ENCODE results near the gene SIPA1L3. TPM values are rescaled to one million over a fixed set of nuclear protein-coding genes. Genes with fewer than 3 reads are reported as not detected.

The SIPA1L3 gene
- polyA plus RNA-seq, 3 donors from 2014 or later: 0.29 to 4.1 (median 3.2) TPM

- Mint-ChIP-seq H3K36me3 (peaks cover 6 to 11% (median 11%) of the 10 kb centered on the region in 3 donors), H3K27ac (peak overlapping the region in 2 of 6 donors; percentile 28 to 67), H3K4me1 (no peaks in the 10 kb centered on the region), H3K27me3 (ENCODE audit: low read depth in 3 of 3) (peaks cover 0 to 3% (median 2%) of the 10 kb centered on the region in 3 donors), H3K9me3 (peaks cover 0 to 2% (median 0%) of the 10 kb centered on the region in 6 donors), H3K4me3 (no peak overlapping the region)
- no peak for DNase-seq
Observed at GRCh38 chr19:38035515-38036495, 128.8 kb downstream of the SIPA1L3 start.

DNA sequence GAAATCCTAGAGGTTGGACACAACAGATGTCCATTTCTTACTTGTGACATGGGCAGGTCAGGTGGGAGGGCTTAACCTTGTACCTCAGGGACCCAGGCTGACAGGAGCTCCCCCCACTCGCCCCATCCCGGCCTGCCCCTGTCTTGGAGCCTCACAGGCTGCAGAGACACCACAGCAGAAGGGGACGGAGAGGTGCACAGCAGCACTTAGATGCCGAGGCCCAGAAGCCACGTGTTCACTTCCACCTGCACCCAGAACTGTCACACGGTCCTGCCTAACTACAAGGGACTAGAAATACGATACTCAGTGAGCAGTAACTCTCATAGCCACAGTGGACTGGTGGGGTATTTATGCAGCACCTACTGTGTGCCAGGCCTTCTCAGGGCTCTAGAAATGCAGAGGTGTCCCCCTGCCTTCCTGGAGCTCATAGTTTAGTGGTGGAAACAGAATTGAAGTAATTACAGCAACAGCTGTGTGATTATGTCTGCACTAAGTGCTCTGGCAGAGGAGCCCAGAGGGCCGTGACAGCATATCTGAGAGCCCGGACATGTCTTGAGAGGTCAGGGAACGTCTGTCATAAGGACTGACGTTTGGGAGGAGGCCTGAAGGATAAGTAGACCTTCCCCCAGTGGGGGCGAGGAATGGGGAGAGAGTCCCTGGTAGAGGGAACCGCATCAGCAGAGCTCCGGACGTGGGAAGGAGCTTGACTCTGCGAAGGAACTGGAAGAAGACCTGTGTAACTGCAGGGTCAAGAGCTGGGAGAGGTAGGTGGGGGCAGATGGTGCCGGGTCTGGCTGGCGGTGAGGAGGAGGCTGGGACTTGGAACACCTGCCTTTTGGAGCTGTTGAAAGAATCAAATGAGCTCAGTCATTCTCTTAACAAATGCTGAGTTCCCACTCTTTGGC lies 130.0 kb downstream of the SIPA1L3 start:
- Mint-ChIP-seq H3K4me3 (no peak overlapping the region), H3K4me1 (no peaks in the 10 kb centered on the region), H3K27ac (no peak overlapping the region), H3K27me3 (ENCODE audit: low read depth in 3 of 3) (peaks cover 0 to 3% (median 2%) of the 10 kb centered on the region in 3 donors), H3K36me3 (peaks cover 1 to 2% (median 2%) of the 10 kb centered on the region in 3 donors), H3K9me3 (no peaks in the 10 kb centered on the region)
- no peak for DNase-seq

DNA sequence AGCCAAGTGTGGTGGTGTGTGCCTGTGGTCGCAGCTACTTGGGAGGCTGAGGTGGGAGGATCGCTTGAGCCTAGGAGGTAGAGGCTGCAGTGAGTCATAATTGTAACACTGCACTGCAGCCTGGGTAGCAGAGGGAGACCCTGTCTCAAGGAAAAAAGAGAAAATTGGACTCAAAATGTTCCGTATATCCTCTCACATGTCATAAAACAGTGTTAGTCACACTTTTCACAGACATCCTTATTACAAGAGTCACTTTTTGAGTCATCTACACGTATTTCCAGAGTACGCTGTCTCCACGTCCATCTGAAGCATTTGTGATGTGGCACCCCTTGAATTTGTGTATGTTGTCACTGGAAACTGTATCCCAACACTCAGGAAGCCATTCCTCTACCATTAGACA lies 133.0 kb downstream of the SIPA1L3 start:
- peaks cover 0 to 3% (median 3%) of the 10 kb centered on the region in 3 donors for H3K36me3 Mint-ChIP-seq
- H3K9me3 Mint-ChIP-seq: no peaks in the 10 kb centered on the region
- peaks cover 0 to 5% (median 0%) of the 10 kb centered on the region in 3 donors for H3K27me3 Mint-ChIP-seq (ENCODE audit: low read depth in 3 of 3)
- no peak overlapping the region for H3K4me3 Mint-ChIP-seq
- no peak for DNase-seq
- peak overlapping the region in 1 of 6 donors; percentile 7 for H3K27ac Mint-ChIP-seq
- peaks cover 0 to 7% of the 10 kb centered on the region in 2 donors for H3K4me1 Mint-ChIP-seq

- Mint-ChIP-seq H3K4me3 (no peak overlapping the region), H3K27me3 (ENCODE audit: low read depth in 3 of 3) (peaks cover 0 to 4% (median 0%) of the 10 kb centered on the region in 3 donors), H3K4me1 (peaks cover 4 to 13% of the 10 kb centered on the region in 2 donors), H3K27ac (no peak overlapping the region), H3K36me3 (peaks cover 0 to 3% (median 3%) of the 10 kb centered on the region in 3 donors), H3K9me3 (no peaks in the 10 kb centered on the region)
- no peak for DNase-seq
Observed at GRCh38 chr19:38042132-38042531, 135.1 kb downstream of the SIPA1L3 start.

GRCh38 chr19:38043649-38044144 lies 136.7 kb downstream of the SIPA1L3 start:
- Mint-ChIP-seq H3K4me3 (no peak overlapping the region), H3K4me1 (peaks cover 19 to 28% of the 10 kb centered on the region in 2 donors), H3K9me3 (no peaks in the 10 kb centered on the region), H3K27ac (no peak overlapping the region), H3K36me3 (peaks cover 0 to 3% (median 3%) of the 10 kb centered on the region in 3 donors), H3K27me3 (ENCODE audit: low read depth in 3 of 3) (peaks cover 1 to 4% (median 3%) of the 10 kb centered on the region in 3 donors)
- DNase-seq: no peak

DNA sequence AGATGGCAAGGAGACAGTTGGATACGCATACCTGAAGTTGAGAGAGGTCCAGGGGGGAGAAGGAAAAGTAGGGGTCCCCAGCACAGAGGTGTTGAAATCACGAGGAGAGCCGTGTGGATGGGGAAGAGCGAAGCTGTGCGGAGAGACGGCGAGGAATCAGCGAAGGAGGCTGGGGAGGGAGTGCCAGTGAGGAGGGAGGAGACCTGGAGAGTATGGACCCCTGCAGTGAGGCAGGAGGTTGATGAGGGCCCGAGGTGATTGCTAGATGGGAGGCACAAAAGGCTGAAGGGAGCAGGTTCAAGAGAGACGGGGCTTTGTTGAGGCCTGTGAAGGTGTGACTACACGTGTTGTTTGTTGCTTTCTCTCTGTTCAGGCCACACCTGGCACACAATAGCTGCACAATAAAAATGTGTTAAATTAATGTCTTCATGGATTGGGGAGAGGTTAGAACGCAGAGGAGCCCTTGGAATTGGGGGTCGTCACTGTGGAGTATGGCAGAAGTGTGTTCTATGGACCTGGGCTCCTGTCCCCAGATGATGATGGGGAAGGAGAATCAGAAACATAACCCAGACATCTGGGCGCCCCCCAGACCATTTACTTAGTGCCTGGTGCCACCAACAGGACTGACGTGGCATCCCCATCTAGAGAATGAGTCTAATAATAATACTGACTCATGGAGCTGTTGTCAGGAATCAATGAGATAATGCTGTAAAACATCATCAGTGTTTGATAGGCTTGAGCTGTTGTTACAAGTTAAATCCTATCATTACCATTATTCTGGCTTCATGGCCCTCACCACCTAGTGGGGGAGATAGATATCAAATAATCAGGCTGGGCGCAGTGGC lies 137.5 kb downstream of the SIPA1L3 start:
- Mint-ChIP-seq H3K27ac (peak overlapping the region in 3 of 6 donors; percentile 40 to 71 (median 58)), H3K4me3 (no peak overlapping the region), H3K9me3 (no peaks in the 10 kb centered on the region), H3K36me3 (peaks cover 0 to 3% (median 3%) of the 10 kb centered on the region in 3 donors), H3K4me1 (peaks cover 27 to 36% of the 10 kb centered on the region in 2 donors), H3K27me3 (ENCODE audit: low read depth in 3 of 3) (peaks cover 3 to 6% (median 4%) of the 10 kb centered on the region in 3 donors)
- DNase-seq: no peak

DNA sequence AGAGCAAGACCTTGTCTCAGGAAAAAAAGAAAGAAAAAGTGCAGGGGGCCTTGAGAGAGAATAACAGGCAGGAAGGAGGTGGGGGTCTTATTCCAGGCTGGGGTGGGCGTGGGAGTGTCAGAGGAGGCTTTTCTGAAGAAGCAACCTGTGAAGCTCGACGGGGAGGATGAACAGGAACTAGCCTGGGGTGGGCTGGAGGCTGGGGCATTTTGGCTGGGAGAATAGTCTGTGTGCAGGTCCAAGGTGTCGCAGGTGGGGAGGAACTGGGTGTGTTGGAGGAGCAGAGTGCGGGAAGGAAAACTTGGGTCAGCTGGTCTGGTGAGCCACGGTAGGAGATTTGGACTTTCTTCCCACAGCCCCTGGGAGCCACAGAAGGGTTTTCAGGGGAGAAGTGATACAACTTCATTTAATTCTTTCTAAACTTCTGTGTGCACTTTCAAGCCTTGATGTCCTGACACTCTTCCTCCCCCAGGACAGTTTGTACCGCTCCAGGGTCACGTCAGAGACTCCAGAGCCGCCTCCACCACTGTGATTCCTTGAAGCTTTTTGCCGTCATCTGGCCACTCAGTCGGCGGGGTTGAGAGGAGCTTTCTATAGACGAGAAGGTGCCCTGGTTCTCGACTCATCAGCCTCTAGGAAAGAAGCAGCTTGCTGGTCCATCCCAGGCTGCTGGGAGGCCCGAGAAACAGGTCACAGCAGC lies 138.7 kb downstream of the SIPA1L3 start:
- DNase-seq: no peak
- Mint-ChIP-seq H3K27me3 (ENCODE audit: low read depth in 3 of 3) (peaks cover 3 to 6% (median 4%) of the 10 kb centered on the region in 3 donors), H3K4me3 (no peak overlapping the region), H3K36me3 (peaks cover 0 to 3% (median 3%) of the 10 kb centered on the region in 3 donors), H3K4me1 (peaks cover 32 to 41% of the 10 kb centered on the region in 2 donors), H3K27ac (peak overlapping the region in 3 of 6 donors; percentile 34 to 77 (median 37)), H3K9me3 (no peaks in the 10 kb centered on the region)

- Mint-ChIP-seq H3K27me3 (ENCODE audit: low read depth in 3 of 3) (peaks cover 3 to 6% (median 4%) of the 10 kb centered on the region in 3 donors), H3K9me3 (no peaks in the 10 kb centered on the region), H3K27ac (peak overlapping the region in 4 of 6 donors; percentile 25 to 98 (median 74)), H3K36me3 (peaks cover 0 to 3% (median 3%) of the 10 kb centered on the region in 3 donors), H3K4me3 (no peak overlapping the region), H3K4me1 (peaks cover 32 to 41% of the 10 kb centered on the region in 2 donors)
- peak in 1 of 3 donors; percentile 7 for DNase-seq
Observed at GRCh38 chr19:38046254-38047048, 139.4 kb downstream of the SIPA1L3 start.

GRCh38 chr19:38047049-38047438 lies 140.0 kb downstream of the SIPA1L3 start:
- H3K27ac Mint-ChIP-seq: peak overlapping the region; percentile 25 to 98 (median 69)
- no peak overlapping the region for H3K4me3 Mint-ChIP-seq
- peaks cover 3 to 6% (median 4%) of the 10 kb centered on the region in 3 donors for H3K27me3 Mint-ChIP-seq (ENCODE audit: low read depth in 3 of 3)
- peaks cover 32 to 41% of the 10 kb centered on the region in 2 donors for H3K4me1 Mint-ChIP-seq
- no peak for DNase-seq
- no peaks in the 10 kb centered on the region for H3K9me3 Mint-ChIP-seq
- peaks cover 0 to under 1% (median under 1%) of the 10 kb centered on the region in 3 donors for H3K36me3 Mint-ChIP-seq

DNA sequence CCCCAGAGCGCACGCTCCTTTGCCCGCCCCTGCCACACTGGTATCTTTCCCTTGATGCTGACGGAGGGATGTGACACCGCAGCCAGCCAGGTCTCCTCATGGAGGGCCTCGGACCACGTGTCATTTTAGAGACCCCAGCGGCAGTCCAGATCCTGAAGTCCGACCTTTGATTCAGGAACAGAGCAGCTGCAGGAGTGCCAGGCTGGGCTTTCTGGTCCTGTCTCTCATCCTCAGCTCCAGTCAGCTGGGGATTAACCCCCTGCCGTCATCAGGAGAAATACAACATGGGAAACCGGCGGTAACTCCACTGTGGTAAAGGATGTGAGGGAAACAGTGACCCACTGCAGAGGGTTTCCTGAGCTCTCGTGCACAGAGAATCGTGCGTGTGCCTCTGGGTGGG lies 140.6 kb downstream of the SIPA1L3 start:
- Mint-ChIP-seq H3K27me3 (ENCODE audit: low read depth in 3 of 3) (peaks cover 3 to 6% (median 4%) of the 10 kb centered on the region in 3 donors), H3K27ac (peak overlapping the region; percentile 95 to 98 (median 96)), H3K36me3 (no peaks in the 10 kb centered on the region), H3K4me1 (peaks cover 32 to 41% of the 10 kb centered on the region in 2 donors), H3K4me3 (peak overlapping the region; percentile 72 to 89 (median 79)), H3K9me3 (no peaks in the 10 kb centered on the region)
- DNase-seq: peak in 1 of 3 donors; percentile 7

- peaks cover 3 to 7% (median 4%) of the 10 kb centered on the region in 3 donors for H3K27me3 Mint-ChIP-seq (ENCODE audit: low read depth in 3 of 3)
- H3K9me3 Mint-ChIP-seq: no peaks in the 10 kb centered on the region
- H3K4me3 Mint-ChIP-seq: peak overlapping the region; percentile 72 to 89 (median 79)
- H3K4me1 Mint-ChIP-seq: peaks cover 32 to 37% of the 10 kb centered on the region in 2 donors
- peak; percentile 74 to 79 (median 78) for DNase-seq
- no peaks in the 10 kb centered on the region for H3K36me3 Mint-ChIP-seq
- peak overlapping the region; percentile 95 to 98 (median 96) for H3K27ac Mint-ChIP-seq
Observed at GRCh38 chr19:38049105-38049649, 142.2 kb downstream of the SIPA1L3 start.
